Astrocyte (in vitro differentiated cells and primary cell): ENCODE measurements around the gene APOBEC3B.
A peak's percentile ranks its signal among the peaks of the same experiment; 100 is the strongest.

Source experiments
- CTCF ChIP-seq: IDR thresholded peaks from 2 replicates; pipeline ENCODE4 v1.5.1; 2011; ENCODE audit warnings: low read depth, mild to moderate bottlenecking, inconsistent platforms, low read length, moderate library complexity; ENCODE audit not compliant: insufficient read depth
- EZH2 ChIP-seq: IDR thresholded peaks from 2 replicates; pipeline ENCODE4 v1.6.1; 2012; ENCODE audit warnings: mild to moderate bottlenecking, low read length, inconsistent platforms; ENCODE audit not compliant: insufficient read depth

- TF ChIP-seq CTCF = peak; percentile 69
- TF ChIP-seq EZH2 = no peak
Measured at GRCh38 chr22:39003165-39003638, 21.1 kb downstream of the APOBEC3B start.
